GM10248 (cell line): ENCODE data around the gene PRDM2.

Experiments used
- CTCF ChIA-PET: fragments of 300-600 bp; sonication (Branson Sonifier 250); formaldehyde crosslinking; extraction: SDS; loops from one replicate; lab custom pipeline; 2021; ENCODE audit warnings: antibody characterized with exemption; lab: Yijun Ruan, JAX
- POLR2A ChIA-PET: fragments of 350-650 bp; sonication (Branson Sonifier 250); formaldehyde crosslinking; extraction: SDS; loops from one replicate; lab custom pipeline; 2020; ENCODE audit warnings: antibody characterized with exemption; lab: Yijun Ruan, JAX
- DNase-seq: peaks from one replicate; pipeline ENCODE4 v3.0.0; 2012; ENCODE audit errors: extremely low spot score
- CTCF ChIP-seq: IDR thresholded peaks from 2 replicates; pipeline ENCODE4 v1.5.1; 2012; ENCODE audit warnings: mild to moderate bottlenecking, low read depth; ENCODE audit errors: extremely low read depth, missing control alignments, control extremely low read depth

Gene PRDM2

GRCh38 chr1:13694886-13695684 is 4.9 kb upstream of the PRDM2 start:
- CTCF ChIA-PET, result interaction anchor here (1.0 to 1.7 kb wide), 3 partner anchors 9 to 118 kb away, joined by 3 to 4 read pairs (median 3); no protein-coding TSS in a partner anchor
- no peak for DNase-seq
- POLR2A ChIA-PET, result interaction anchor here (0.5 kb wide), 1 partner anchor 61 kb away, joined by 5 read pairs; no protein-coding TSS in a partner anchor
- TF ChIP-seq CTCF, result no peak

- POLR2A ChIA-PET, result no interaction called here
- CTCF ChIA-PET, result no interaction called here
- no peak for TF ChIP-seq CTCF
Observed at GRCh38 chr1:13697738-13698137, 2.2 kb upstream of the PRDM2 start.

GRCh38 chr1:13699510-13699909 is 478 bp upstream of the PRDM2 start:
- ChIA-PET POLR2A (no interaction called here), CTCF (interaction anchor here (1.0 kb wide), 1 partner anchor 61 kb away, joined by 3 read pairs; no protein-coding TSS in a partner anchor)
- no peak for TF ChIP-seq CTCF
- peak; percentile 17 for DNase-seq

More at GRCh38 chr1:13697738-13698137, 2.2 kb upstream of the PRDM2 start:
- no peak for DNase-seq

- ChIA-PET CTCF (interaction anchor here (0.8 to 17.6 kb wide), 2 partner anchors 26 to 49 kb away, joined by 3 to 256 read pairs; no protein-coding TSS in a partner anchor), POLR2A (interaction anchor here (0.7 kb wide), 1 partner anchor 27 kb away, joined by 3 read pairs; no protein-coding TSS in a partner anchor)
- DNase-seq, result peak; percentile 64
- TF ChIP-seq CTCF, result no peak
Observed at GRCh38 chr1:13700521-13701270, 708 bp downstream of the PRDM2 start.

GRCh38 chr1:13701271-13701640 is 1.3 kb downstream of the PRDM2 start:
- CTCF ChIA-PET, result interaction anchor here (0.8 to 17.6 kb wide), 3 partner anchors 11 to 48 kb away, joined by 3 to 256 read pairs (median 15); no protein-coding TSS in a partner anchor
- POLR2A ChIA-PET, result interaction anchor here (0.7 kb wide), 1 partner anchor 27 kb away, joined by 3 read pairs; no protein-coding TSS in a partner anchor
- no peak for TF ChIP-seq CTCF
- peak; percentile 46 for DNase-seq
